Transverse colon (tissue), 4 donors: ENCODE measurements around the gene BLM.

Experiments
- CTCF ChIP-seq, 5 experiments: fragments of 200-600 bp in 3 of 5; fragments of 450-650 bp in 2 of 5; sonication (generic) in 3 of 5; IDR thresholded peaks; 1 replicate in 2 of 5; 2 replicates in 3 of 5; pipeline ENCODE4 v1.5.1; 2016 to 2017; ENCODE audit warnings: antibody characterized with exemption in 5 of 5, inconsistent platforms in 3 of 5, mild to moderate bottlenecking in 2 of 5, moderate library complexity in 1 of 5
- EP300 ChIP-seq: sonication (generic); formaldehyde crosslinking; IDR thresholded peaks from one replicate; pipeline ENCODE4 v1.6.1; 2017; ENCODE audit warnings: antibody characterized with exemption, low read depth
- POLR2A ChIP-seq: fragments of 450-650 bp; IDR thresholded peaks from one replicate; pipeline ENCODE4 v1.6.1; 2016; ENCODE audit warnings: antibody characterized with exemption, mild to moderate bottlenecking, moderate library complexity
- POLR2AphosphoS5 ChIP-seq, 3 donors: sonication (generic); formaldehyde crosslinking; IDR thresholded peaks; one replicate each; pipeline ENCODE4 v1.6.1; 2016; ENCODE audit warnings: antibody characterized with exemption in 3 of 3

GRCh38 chr15:90710436-90711027 lies 6.6 kb upstream of the BLM start:
- TF ChIP-seq CTCF (IDR thresholded peaks at IDR 0.05) (no peak), POLR2A (no peak), EP300 (no peak), POLR2AphosphoS5 (IDR thresholded peaks at IDR 0.05) (no peak)
